ENCODE data around the gene HGS.

The HGS gene

DNA sequence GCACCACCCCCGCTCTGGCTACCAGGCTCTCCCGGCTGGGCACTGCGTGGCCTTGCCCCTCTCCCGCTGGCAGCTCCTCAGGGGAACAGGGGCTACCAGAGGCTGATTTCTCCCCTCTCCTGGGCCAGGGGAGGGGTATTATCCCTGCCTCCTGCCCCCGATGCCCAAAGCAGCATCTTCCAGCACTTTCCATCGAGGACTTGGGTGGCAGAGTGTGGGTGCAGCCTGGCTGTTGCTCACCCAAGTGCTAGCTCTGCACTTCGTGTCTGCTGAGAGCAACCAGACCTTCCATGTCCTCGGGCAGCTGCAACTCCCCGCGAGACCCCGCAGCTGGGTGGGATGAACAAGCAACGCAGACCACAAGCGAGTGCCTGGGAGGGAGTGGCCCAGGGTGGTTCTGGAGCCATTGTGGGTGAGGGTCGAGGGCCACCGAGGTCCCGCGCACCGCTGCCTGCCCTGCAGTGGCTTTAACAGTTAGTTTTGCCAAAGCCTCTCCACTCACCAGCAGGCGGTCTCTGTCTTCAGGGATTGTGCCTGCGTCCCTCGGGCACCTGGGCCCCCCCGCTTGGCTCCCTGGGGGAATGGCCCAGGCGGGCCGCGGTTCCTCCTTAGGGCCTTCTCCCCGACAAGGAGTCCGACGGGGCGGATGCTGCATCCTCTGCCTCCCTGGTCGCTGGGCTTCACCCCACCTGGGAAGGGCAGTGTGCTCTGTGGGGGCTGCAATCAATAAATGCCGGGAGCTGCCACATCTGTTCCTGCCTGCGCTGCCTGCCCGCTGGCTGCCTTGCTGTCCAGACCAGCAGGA is 36.7 kb downstream of the HGS start:
- CTCF ChIA-PET, result no interaction called here
- TF ChIP-seq ZNF384 (IDR thresholded peaks at IDR 0.05), result no peak
- no peak for DNase-seq (ENCODE audit: extremely low spot score)
- POLR2A ChIA-PET, result interaction anchor here (0.7 to 1.6 kb wide), 4 partner anchors 8 to 102 kb away, joined by 3 to 9 read pairs (median 4); partner anchors contain the start of genes MRPL12 and SLC25A10

DNA sequence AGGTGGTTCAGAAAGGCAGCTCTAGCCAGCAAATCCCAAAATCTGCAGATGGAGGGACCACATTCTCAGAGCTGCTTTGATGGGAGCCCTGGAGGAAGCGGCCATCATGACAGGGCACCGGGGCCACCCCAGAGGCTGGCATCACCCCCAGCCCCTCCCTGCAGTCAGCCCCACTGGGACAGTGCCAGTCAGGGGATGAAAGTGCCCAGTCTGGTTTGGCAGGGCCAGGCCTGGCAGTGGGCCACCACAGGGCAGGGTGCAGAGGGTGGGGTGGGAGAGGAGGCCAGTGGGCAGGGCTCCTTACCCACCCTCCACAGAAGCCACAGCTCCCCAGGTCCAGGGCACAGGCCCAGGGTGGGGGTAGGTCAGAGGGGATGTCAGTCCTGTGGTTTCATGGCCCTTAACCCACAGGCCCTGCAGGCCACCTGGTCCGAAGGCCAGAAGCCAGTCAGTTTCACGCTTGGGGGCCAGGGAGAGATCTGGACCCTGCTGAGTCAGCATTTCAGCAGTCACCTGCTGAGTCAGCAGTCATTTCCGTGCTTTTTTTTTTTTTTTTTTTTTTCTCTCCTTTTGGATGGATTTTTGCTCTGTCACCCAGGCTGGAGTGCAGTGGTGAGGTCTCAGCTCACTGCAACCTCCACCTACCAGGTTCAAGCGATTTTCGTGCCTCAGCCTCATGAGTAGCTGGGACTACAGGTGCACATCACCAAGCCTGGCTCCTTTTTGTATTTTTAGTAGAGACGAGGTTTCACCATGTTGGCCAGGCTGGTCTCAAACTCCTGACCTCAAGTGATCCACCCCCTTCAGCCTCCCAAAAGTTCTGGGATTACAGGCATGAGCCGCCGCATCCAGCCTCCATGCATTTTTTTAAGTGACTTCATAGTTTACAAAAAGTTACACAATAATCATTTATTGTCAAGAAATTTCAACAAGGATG is 38.6 kb downstream of the HGS start:
- POLR2A ChIA-PET, result interaction anchor here (0.6 to 1.4 kb wide), 7 partner anchors 9 to 151 kb away, joined by 3 to 6 read pairs (median 5); partner anchors contain the start of genes ARL16, HGS and SLC25A10
- DNase-seq (ENCODE audit: extremely low spot score), result no peak

DNA sequence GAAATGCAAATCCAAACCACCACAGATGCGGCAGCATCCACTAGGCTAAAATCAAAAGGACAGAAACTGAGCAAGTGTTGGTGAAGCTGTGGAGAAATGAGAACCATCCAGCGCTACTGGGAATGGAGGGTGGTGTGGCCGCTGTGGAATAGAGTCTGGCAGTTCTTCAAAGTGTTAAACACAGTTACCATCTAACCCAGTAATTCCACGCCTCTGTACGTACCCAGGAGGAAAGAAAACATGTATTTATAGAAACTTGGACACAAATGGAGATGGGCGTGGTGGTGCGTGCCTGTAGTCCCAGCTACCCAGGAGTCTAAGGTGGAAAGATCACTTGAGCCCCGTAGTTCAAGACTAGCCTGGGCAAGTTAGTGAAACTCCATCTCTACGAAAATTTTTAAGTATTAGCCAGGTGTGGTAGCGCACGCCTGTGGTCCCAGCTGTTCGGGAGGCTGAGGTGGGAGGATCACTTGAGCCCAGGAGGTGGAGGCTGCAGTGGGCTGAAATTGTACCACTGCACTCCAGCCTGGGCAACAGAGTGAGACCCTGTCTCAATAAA is 39.9 kb downstream of the HGS start:
- TF ChIP-seq NFRKB (IDR thresholded peaks at IDR 0.05) (no peak), TARDBP (IDR thresholded peaks at IDR 0.05) (no peak), ARNT (IDR thresholded peaks at IDR 0.05) (no peak), SP1 (IDR thresholded peaks at IDR 0.05) (no peak), LEF1 (IDR thresholded peaks at IDR 0.05; ENCODE audit: borderline replicate concordance) (no peak), L3MBTL2 (conservative IDR thresholded peaks at IDR 0.05) (no peak), FOXM1 (IDR thresholded peaks at IDR 0.05; ENCODE audit: borderline replicate concordance) (no peak), FOXA1 (IDR thresholded peaks at IDR 0.05) (no peak), CTBP1 (IDR thresholded peaks at IDR 0.05; ENCODE audit: borderline replicate concordance) (no peak)
- TF ChIP-seq, protein P1, sequence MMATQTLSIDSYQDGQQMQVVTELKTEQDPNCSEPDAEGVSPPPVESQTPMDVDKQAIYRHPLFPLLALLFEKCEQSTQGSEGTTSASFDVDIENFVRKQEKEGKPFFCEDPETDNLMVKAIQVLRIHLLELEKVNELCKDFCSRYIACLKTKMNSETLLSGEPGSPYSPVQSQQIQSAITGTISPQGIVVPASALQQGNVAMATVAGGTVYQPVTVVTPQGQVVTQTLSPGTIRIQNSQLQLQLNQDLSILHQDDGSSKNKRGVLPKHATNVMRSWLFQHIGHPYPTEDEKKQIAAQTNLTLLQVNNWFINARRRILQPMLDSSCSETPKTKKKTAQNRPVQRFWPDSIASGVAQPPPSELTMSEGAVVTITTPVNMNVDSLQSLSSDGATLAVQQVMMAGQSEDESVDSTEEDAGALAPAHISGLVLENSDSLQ (IDR thresholded peaks at IDR 0.05), result no peak
- POLR2A ChIA-PET, result interaction anchor here (1.0 to 2.8 kb wide), 2 partner anchors 12 to 15 kb away, joined by 3 to 16 read pairs; partner anchors contain the start of gene SLC25A10
- DNase-seq (ENCODE audit: extremely low spot score), result no peak
- CTCF ChIA-PET, result no interaction called here

More for the DNA sequence above, 38.6 kb downstream of the HGS start:
- CTCF ChIA-PET, result interaction anchor here (0.6 kb wide), 2 partner anchors 122 to 643 kb away, joined by 3 to 5 read pairs; no protein-coding TSS in a partner anchor
- TF ChIP-seq CTBP1 (IDR thresholded peaks at IDR 0.05; ENCODE audit: borderline replicate concordance), result no peak
- TF ChIP-seq FOXM1 (IDR thresholded peaks at IDR 0.05; ENCODE audit: borderline replicate concordance), result no peak
- TF ChIP-seq SUZ12 (IDR thresholded peaks at IDR 0.05), result no peak
- TF ChIP-seq FOXA1 (IDR thresholded peaks at IDR 0.05), result no peak
- peak; percentile 91 for TF ChIP-seq ZNF384 (IDR thresholded peaks at IDR 0.05)
- no peak for TF ChIP-seq NFRKB (IDR thresholded peaks at IDR 0.05)
- TF ChIP-seq HDGF (IDR thresholded peaks at IDR 0.05; ENCODE audit: borderline replicate concordance), result no peak

DNA sequence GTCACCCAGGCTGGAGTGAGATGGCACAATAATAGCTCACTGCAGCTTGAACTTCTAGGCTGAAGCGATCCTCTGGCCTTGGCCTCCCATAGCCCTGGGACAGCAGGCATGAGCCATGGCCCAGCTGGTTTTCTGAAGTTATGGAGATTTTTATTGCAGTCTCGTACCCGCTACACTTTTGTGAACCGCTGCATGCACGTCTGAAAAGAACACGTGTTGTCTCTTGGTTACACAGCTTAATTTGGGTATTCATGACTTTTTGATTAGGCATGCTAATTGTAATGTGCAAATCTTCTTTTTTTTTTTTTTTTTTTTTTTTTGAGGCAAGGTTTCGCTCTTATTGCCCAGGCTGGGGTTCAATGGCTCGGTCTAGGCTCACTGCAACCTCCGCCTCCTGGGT is 41.6 kb downstream of the HGS start:
- ChIA-PET POLR2A (interaction anchor here (1.1 to 2.8 kb wide), 4 partner anchors 10 to 107 kb away, joined by 3 to 16 read pairs (median 4); partner anchors contain the start of genes MCRIP1, MRPL12 and SLC25A10), CTCF (interaction anchor here (0.9 to 1.2 kb wide), 2 partner anchors 13 to 130 kb away, joined by 3 read pairs; no protein-coding TSS in a partner anchor)
- DNase-seq (ENCODE audit: extremely low spot score), result no peak
- TF ChIP-seq L3MBTL2 (conservative IDR thresholded peaks at IDR 0.05), result no peak
- no peak for TF ChIP-seq CTBP1 (IDR thresholded peaks at IDR 0.05; ENCODE audit: borderline replicate concordance)
- no peak for TF ChIP-seq TARDBP (IDR thresholded peaks at IDR 0.05)
- TF ChIP-seq ARNT (IDR thresholded peaks at IDR 0.05), result no peak
- TF ChIP-seq, protein P1 (IDR thresholded peaks at IDR 0.05), result no peak
- TF ChIP-seq FOXK2 (IDR thresholded peaks at IDR 0.05), result no peak
- no peak for TF ChIP-seq FOXA1 (IDR thresholded peaks at IDR 0.05)
- TF ChIP-seq HDGF (IDR thresholded peaks at IDR 0.05; ENCODE audit: borderline replicate concordance), result no peak
- TF ChIP-seq NFRKB (IDR thresholded peaks at IDR 0.05), result no peak
- TF ChIP-seq SUZ12 (IDR thresholded peaks at IDR 0.05), result no peak
- no peak for TF ChIP-seq ZNF384 (IDR thresholded peaks at IDR 0.05)
- TF ChIP-seq ELF4 (IDR thresholded peaks at IDR 0.05), result no peak
- no peak for TF ChIP-seq SP1 (IDR thresholded peaks at IDR 0.05)

DNA sequence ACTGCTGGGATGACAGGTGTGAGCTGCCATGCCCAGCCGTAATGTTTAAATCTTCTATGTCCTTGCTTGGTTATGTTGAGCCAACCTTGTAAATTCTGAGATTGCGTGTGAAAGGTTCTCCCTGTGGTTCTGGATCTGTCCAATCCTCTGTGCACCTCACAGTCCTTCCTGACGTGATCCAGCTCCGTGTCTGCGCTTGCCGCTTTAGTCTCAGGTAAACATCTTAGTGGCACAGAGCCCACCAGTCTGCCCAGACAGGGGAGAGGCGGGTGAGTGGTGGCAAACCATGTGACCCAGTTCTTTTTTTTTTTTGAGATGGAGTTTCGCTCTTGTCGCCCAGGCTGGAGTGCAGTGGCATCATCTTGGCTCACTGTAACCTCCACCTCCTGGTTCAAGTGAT is 42.2 kb downstream of the HGS start:
- TF ChIP-seq CTBP1 (IDR thresholded peaks at IDR 0.05; ENCODE audit: borderline replicate concordance) (no peak), L3MBTL2 (conservative IDR thresholded peaks at IDR 0.05) (no peak), NFRKB (IDR thresholded peaks at IDR 0.05) (no peak), SUZ12 (IDR thresholded peaks at IDR 0.05) (no peak), ELF4 (IDR thresholded peaks at IDR 0.05) (no peak), ARNT (IDR thresholded peaks at IDR 0.05) (no peak), BHLHE40 (IDR thresholded peaks at IDR 0.05; ENCODE audit: borderline replicate concordance) (no peak), TARDBP (IDR thresholded peaks at IDR 0.05) (no peak), HDGF (IDR thresholded peaks at IDR 0.05; ENCODE audit: borderline replicate concordance) (no peak), ZNF384 (IDR thresholded peaks at IDR 0.05) (no peak), SP1 (IDR thresholded peaks at IDR 0.05) (no peak)
- TF ChIP-seq, protein P1 (IDR thresholded peaks at IDR 0.05), result no peak
- POLR2A ChIA-PET, result interaction anchor here (1.1 to 2.8 kb wide), 2 partner anchors 14 to 23 kb away, joined by 5 to 16 read pairs; partner anchors contain the start of genes MRPL12 and SLC25A10
- no peak for DNase-seq (ENCODE audit: extremely low spot score)
- CTCF ChIA-PET, result interaction anchor here (0.9 kb wide), 1 partner anchor 13 kb away, joined by 3 read pairs; no protein-coding TSS in a partner anchor
